OCI-LY1 (cell line): ENCODE data around the gene FABP7.

ENCODE experiments used
- EZH2 ChIP-seq: fragments of 200-600 bp; sonication (generic), shearing (Covaris generic); IDR thresholded peaks from 2 replicates; pipeline ENCODE4 v1.8.0; 2017; ENCODE audit warnings: borderline replicate concordance, mixed run types, mild to moderate bottlenecking, antibody characterized with exemption, low read length, moderate library complexity, mixed read lengths
- TF ChIP-seq, protein P1 (sequence below): fragments of 200-600 bp; sonication (generic), shearing (Covaris generic); IDR thresholded peaks from 2 replicates; pipeline ENCODE4 v1.5.1; 2017; ENCODE audit warnings: mild to moderate bottlenecking, antibody characterized with exemption, low read length, moderate library complexity, mixed read lengths

- TF ChIP-seq, protein P1, sequence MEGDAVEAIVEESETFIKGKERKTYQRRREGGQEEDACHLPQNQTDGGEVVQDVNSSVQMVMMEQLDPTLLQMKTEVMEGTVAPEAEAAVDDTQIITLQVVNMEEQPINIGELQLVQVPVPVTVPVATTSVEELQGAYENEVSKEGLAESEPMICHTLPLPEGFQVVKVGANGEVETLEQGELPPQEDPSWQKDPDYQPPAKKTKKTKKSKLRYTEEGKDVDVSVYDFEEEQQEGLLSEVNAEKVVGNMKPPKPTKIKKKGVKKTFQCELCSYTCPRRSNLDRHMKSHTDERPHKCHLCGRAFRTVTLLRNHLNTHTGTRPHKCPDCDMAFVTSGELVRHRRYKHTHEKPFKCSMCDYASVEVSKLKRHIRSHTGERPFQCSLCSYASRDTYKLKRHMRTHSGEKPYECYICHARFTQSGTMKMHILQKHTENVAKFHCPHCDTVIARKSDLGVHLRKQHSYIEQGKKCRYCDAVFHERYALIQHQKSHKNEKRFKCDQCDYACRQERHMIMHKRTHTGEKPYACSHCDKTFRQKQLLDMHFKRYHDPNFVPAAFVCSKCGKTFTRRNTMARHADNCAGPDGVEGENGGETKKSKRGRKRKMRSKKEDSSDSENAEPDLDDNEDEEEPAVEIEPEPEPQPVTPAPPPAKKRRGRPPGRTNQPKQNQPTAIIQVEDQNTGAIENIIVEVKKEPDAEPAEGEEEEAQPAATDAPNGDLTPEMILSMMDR, result no peak
- no peak for TF ChIP-seq EZH2
Observed at GRCh38 chr6:122751326-122751725, 28.2 kb upstream of the FABP7 start.
